Fibroblast of skin of back (primary cell): ENCODE data around the gene MOCOS. TPM values are rescaled to one million over a fixed set of nuclear protein-coding genes. Genes with fewer than 3 reads are reported as not detected.
"Not testable (repeated sequence)": the region's sequence is repeated elsewhere in the genome, so short reads cannot be mapped to it uniquely, and the experiment has no call there.

Source experiments
- DNase-seq: peaks from one replicate; pipeline ENCODE4 v3.0.0-alpha.2; 2013
- polyA plus RNA-seq, 2 experiments: library from polyadenylated mRNA; unstranded; fragments of 120-200 nt; gene quantifications; one replicate each; pipeline ENCODE4 v1.2.1, GENCODE V29; 2013; ENCODE audit not compliant: insufficient read length in 2 of 2

MOCOS gene
- polyA plus RNA-seq (2013, experiment 1 of 2; ENCODE audit: insufficient read length) = 1.4 TPM
- 1.0 TPM for polyA plus RNA-seq (2013, experiment 2 of 2; ENCODE audit: insufficient read length)

- DNase-seq = peak; percentile 54
Observed at GRCh38 chr18:36187193-36187825, at the start of gene MOCOS. MOCOS (plus strand) TSS chr18:36187497; CDS start chr18:36187540, 43 bp downstream.

- no peak for DNase-seq
Observed at GRCh38 chr18:36139245-36139644, 48.1 kb upstream of the MOCOS start.

- DNase-seq = no peak
Observed at GRCh38 chr18:36141576-36141975, 45.7 kb upstream of the MOCOS start.

GRCh38 chr18:36142751-36143150, 44.5 kb upstream of the MOCOS start:
- DNase-seq = no peak

- no peak for DNase-seq
Observed at GRCh38 chr18:36143391-36143790, 43.9 kb upstream of the MOCOS start.

- no peak for DNase-seq
Observed at GRCh38 chr18:36149514-36150289, 37.6 kb upstream of the MOCOS start.

- DNase-seq = no peak
Observed at GRCh38 chr18:36152781-36153180, 34.5 kb upstream of the MOCOS start.

GRCh38 chr18:36153203-36153602, 34.1 kb upstream of the MOCOS start:
- DNase-seq = peak; percentile 73

GRCh38 chr18:36153771-36154170, 33.5 kb upstream of the MOCOS start:
- no peak for DNase-seq

GRCh38 chr18:36155851-36156757, 31.2 kb upstream of the MOCOS start:
- DNase-seq = peak; percentile 35

GRCh38 chr18:36157441-36157840, 29.9 kb upstream of the MOCOS start:
- peak; percentile 38 for DNase-seq

GRCh38 chr18:36158266-36158867, 28.9 kb upstream of the MOCOS start:
- peak; percentile 88 for DNase-seq

GRCh38 chr18:36160959-36161371, 26.3 kb upstream of the MOCOS start:
- DNase-seq = no peak

- no peak for DNase-seq
Observed at GRCh38 chr18:36162981-36163380, 24.3 kb upstream of the MOCOS start.

- DNase-seq = no peak
Observed at GRCh38 chr18:36167692-36168218, 19.5 kb upstream of the MOCOS start.

- not testable (repeated sequence) for DNase-seq
Observed at GRCh38 chr18:36168296-36168695, 19.0 kb upstream of the MOCOS start.

GRCh38 chr18:36169938-36170337, 17.4 kb upstream of the MOCOS start:
- DNase-seq = no peak

- DNase-seq = no peak
Observed at GRCh38 chr18:36175481-36175880, 11.8 kb upstream of the MOCOS start.

- DNase-seq = no peak
Observed at GRCh38 chr18:36176177-36176584, 11.1 kb upstream of the MOCOS start.

- DNase-seq = peak; percentile 24
Observed at GRCh38 chr18:36176711-36177110, 10.6 kb upstream of the MOCOS start.

GRCh38 chr18:36177913-36178312, 9.4 kb upstream of the MOCOS start:
- DNase-seq = no peak
